ENCODE measurements around the gene MKLN1.

DNA sequence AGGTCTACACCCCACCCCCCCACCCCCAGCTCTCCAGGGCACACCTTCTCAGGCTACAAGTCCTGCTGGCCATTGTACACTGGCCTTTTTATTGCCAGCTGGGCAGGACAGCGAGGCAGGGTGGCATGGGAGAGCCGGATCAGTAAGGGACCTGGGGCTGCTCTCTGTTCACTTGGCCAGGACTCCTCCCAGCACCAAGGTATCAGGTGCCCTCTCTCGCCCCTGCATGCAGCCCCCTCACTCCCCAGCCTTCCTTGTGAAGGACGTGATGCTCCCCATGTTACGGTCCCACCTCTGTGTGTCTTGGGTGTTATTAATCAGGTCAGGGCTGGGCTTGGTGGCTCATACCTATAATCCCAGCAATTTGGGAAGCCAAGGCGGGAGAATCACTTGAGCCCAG is 202.5 kb downstream of the MKLN1 start:
- TF ChIP-seq, protein P1, sequence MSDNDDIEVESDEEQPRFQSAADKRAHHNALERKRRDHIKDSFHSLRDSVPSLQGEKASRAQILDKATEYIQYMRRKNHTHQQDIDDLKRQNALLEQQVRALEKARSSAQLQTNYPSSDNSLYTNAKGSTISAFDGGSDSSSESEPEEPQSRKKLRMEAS (IDR thresholded peaks at IDR 0.05) = no peak
- TF ChIP-seq, protein P2, sequence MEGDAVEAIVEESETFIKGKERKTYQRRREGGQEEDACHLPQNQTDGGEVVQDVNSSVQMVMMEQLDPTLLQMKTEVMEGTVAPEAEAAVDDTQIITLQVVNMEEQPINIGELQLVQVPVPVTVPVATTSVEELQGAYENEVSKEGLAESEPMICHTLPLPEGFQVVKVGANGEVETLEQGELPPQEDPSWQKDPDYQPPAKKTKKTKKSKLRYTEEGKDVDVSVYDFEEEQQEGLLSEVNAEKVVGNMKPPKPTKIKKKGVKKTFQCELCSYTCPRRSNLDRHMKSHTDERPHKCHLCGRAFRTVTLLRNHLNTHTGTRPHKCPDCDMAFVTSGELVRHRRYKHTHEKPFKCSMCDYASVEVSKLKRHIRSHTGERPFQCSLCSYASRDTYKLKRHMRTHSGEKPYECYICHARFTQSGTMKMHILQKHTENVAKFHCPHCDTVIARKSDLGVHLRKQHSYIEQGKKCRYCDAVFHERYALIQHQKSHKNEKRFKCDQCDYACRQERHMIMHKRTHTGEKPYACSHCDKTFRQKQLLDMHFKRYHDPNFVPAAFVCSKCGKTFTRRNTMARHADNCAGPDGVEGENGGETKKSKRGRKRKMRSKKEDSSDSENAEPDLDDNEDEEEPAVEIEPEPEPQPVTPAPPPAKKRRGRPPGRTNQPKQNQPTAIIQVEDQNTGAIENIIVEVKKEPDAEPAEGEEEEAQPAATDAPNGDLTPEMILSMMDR (IDR thresholded peaks at IDR 0.05) = no peak
- TF ChIP-seq POLR2A (IDR thresholded peaks at IDR 0.05; ENCODE audit: low read length) (no peak), KDM1A (IDR thresholded peaks at IDR 0.05; ENCODE audit: low read depth) (no peak), NR3C1 (IDR thresholded peaks at IDR 0.05) (no peak), EP300 (IDR thresholded peaks at IDR 0.05) (no peak), SMC3 (IDR thresholded peaks at IDR 0.05) (no peak), RAD21 (conservative IDR thresholded peaks at IDR 0.05 in 1 of 2, IDR thresholded peaks at IDR 0.05 in 1 of 2) (no peak), CHD4 (IDR thresholded peaks at IDR 0.05; ENCODE audit: borderline replicate concordance) (no peak), CEBPB (IDR thresholded peaks at IDR 0.05) (no peak), NPAS2 (CRISPR knock-in tag; IDR thresholded peaks at IDR 0.05; ENCODE audit: borderline replicate concordance) (no peak), NFE2L2 (conservative IDR thresholded peaks at IDR 0.05; ENCODE audit: low read length) (no peak)
- TF ChIP-seq, protein P3, sequence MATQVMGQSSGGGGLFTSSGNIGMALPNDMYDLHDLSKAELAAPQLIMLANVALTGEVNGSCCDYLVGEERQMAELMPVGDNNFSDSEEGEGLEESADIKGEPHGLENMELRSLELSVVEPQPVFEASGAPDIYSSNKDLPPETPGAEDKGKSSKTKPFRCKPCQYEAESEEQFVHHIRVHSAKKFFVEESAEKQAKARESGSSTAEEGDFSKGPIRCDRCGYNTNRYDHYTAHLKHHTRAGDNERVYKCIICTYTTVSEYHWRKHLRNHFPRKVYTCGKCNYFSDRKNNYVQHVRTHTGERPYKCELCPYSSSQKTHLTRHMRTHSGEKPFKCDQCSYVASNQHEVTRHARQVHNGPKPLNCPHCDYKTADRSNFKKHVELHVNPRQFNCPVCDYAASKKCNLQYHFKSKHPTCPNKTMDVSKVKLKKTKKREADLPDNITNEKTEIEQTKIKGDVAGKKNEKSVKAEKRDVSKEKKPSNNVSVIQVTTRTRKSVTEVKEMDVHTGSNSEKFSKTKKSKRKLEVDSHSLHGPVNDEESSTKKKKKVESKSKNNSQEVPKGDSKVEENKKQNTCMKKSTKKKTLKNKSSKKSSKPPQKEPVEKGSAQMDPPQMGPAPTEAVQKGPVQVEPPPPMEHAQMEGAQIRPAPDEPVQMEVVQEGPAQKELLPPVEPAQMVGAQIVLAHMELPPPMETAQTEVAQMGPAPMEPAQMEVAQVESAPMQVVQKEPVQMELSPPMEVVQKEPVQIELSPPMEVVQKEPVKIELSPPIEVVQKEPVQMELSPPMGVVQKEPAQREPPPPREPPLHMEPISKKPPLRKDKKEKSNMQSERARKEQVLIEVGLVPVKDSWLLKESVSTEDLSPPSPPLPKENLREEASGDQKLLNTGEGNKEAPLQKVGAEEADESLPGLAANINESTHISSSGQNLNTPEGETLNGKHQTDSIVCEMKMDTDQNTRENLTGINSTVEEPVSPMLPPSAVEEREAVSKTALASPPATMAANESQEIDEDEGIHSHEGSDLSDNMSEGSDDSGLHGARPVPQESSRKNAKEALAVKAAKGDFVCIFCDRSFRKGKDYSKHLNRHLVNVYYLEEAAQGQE (IDR thresholded peaks at IDR 0.05) = no peak
- TF ChIP-seq, protein P4, sequence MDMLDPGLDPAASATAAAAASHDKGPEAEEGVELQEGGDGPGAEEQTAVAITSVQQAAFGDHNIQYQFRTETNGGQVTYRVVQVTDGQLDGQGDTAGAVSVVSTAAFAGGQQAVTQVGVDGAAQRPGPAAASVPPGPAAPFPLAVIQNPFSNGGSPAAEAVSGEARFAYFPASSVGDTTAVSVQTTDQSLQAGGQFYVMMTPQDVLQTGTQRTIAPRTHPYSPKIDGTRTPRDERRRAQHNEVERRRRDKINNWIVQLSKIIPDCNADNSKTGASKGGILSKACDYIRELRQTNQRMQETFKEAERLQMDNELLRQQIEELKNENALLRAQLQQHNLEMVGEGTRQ (IDR thresholded peaks at IDR 0.05) = no peak
